ENCODE measurements around the gene APCDD1L. TPM values are rescaled to one million over a fixed set of nuclear protein-coding genes. Genes with fewer than 3 reads are reported as not detected.

Gene APCDD1L
- total RNA-seq, 1 donor from 2014 or later, result not detected

DNA sequence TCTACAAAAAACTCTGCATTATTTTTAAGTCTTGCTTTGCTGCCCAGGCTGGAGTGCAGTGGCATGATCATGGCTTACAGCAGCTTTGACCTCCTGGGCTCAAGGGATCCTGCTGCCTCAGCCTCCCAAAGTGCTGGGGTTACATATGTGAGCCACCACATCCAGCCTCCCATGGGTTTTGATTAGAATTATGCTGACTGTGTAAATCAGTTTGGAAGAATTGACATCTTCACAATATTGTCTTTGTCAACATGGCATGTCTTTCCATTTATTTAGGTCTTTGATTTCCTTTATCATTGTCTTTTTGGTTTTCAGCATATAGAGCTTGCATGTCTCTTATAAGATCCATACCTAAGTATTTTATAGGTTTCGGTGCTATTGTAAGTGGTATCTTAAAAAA is 13.2 kb upstream of the APCDD1L start:
- TF ChIP-seq, protein P1, sequence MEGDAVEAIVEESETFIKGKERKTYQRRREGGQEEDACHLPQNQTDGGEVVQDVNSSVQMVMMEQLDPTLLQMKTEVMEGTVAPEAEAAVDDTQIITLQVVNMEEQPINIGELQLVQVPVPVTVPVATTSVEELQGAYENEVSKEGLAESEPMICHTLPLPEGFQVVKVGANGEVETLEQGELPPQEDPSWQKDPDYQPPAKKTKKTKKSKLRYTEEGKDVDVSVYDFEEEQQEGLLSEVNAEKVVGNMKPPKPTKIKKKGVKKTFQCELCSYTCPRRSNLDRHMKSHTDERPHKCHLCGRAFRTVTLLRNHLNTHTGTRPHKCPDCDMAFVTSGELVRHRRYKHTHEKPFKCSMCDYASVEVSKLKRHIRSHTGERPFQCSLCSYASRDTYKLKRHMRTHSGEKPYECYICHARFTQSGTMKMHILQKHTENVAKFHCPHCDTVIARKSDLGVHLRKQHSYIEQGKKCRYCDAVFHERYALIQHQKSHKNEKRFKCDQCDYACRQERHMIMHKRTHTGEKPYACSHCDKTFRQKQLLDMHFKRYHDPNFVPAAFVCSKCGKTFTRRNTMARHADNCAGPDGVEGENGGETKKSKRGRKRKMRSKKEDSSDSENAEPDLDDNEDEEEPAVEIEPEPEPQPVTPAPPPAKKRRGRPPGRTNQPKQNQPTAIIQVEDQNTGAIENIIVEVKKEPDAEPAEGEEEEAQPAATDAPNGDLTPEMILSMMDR (IDR thresholded peaks at IDR 0.05; ENCODE audit: partially characterized antibody, unreplicated experiment), result no peak
- H3K36me3 Mint-ChIP-seq (ENCODE audit: unreplicated experiment), result peaks cover 22% of the 10 kb centered on the region
- no peaks in the 10 kb centered on the region for H3K4me1 Mint-ChIP-seq (ENCODE audit: low read depth, unreplicated experiment)
- peaks cover 14% of the 10 kb centered on the region for H3K9me3 Mint-ChIP-seq (ENCODE audit: unreplicated experiment)
- no peak overlapping the region for H3K27ac Mint-ChIP-seq (ENCODE audit: unreplicated experiment)
- DNase-seq, result no peak
- H3K4me3 Mint-ChIP-seq (ENCODE audit: unreplicated experiment), result no peak overlapping the region
- H3K27me3 Mint-ChIP-seq (ENCODE audit: unreplicated experiment), result no peaks in the 10 kb centered on the region

DNA sequence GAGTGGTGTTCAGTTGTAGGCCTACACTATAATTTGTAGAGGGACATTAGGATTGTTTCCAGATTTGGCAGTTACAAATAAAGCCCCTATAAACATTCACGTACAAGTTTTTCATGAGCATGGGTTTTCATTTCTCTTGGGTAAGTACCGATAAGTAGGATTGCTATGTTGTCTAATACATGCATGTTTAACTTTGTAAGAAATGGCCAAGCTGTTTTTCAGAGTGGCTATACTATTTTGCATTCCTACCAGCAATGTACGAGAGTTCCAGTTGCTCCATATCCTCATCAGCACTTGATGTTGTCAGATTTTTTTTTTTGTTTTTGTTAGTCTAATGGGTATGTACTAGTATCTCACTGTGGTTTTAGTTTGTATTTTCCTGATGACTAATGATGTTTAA is 11.2 kb upstream of the APCDD1L start:
- peaks cover under 1% of the 10 kb centered on the region for H3K27me3 Mint-ChIP-seq (ENCODE audit: unreplicated experiment)

DNA sequence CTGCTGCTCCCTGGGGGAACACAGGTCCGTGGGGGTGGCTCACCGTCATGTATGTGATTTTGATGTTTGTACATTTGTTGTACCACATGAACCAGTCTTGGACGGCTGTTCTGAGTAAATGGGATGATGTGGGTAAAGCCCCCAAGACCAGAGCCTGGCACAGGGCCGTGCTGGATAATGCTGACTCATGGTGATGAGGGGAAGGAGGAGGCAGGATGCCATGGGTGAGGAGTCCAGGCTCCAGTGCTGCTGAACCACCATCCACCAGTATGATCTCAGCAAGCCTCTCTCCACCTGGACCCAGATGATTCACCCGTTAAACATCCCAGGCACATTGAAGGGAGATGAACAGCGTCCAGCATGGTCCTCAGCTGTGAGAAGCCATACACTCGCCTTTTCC is 9.6 kb upstream of the APCDD1L start:
- H3K27me3 Mint-ChIP-seq (ENCODE audit: unreplicated experiment), result peaks cover 2% of the 10 kb centered on the region
- peaks cover 6% of the 10 kb centered on the region for H3K9me3 Mint-ChIP-seq (ENCODE audit: unreplicated experiment)
- DNase-seq, result no peak

More for the DNA sequence above, 11.2 kb upstream of the APCDD1L start:
- Mint-ChIP-seq H3K27ac (ENCODE audit: unreplicated experiment) (no peak overlapping the region), H3K9me3 (ENCODE audit: unreplicated experiment) (peaks cover 10% of the 10 kb centered on the region), H3K4me3 (ENCODE audit: unreplicated experiment) (no peak overlapping the region), H3K4me1 (ENCODE audit: low read depth, unreplicated experiment) (peaks cover 5% of the 10 kb centered on the region), H3K36me3 (ENCODE audit: unreplicated experiment) (peaks cover 18% of the 10 kb centered on the region)
- no peak for DNase-seq
- TF ChIP-seq, protein P1 (IDR thresholded peaks at IDR 0.05; ENCODE audit: partially characterized antibody, unreplicated experiment), result no peak

DNA sequence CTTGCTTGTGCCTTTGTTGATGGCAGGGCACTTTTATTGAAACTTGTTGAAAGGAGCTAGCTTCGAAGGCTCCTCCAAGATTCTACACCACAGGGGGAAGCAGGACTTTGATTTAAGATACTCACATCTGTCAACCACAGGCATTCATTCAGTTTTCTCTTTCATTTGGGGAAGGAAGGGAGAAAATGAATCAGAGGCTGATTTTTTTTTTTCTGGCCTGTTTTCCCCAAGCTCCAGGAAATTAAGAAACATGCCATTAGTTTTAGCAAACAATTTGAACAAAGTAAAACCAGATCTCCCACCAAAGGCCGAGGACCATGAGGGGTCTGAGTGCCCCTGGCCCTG is 8.7 kb upstream of the APCDD1L start:
- peaks cover 2% of the 10 kb centered on the region for H3K27me3 Mint-ChIP-seq (ENCODE audit: unreplicated experiment)
- no peak overlapping the region for H3K4me3 Mint-ChIP-seq (ENCODE audit: unreplicated experiment)
- H3K4me1 Mint-ChIP-seq (ENCODE audit: low read depth, unreplicated experiment), result peaks cover 5% of the 10 kb centered on the region
- H3K36me3 Mint-ChIP-seq (ENCODE audit: unreplicated experiment), result peaks cover 13% of the 10 kb centered on the region
- DNase-seq, result no peak
- peaks cover 6% of the 10 kb centered on the region for H3K9me3 Mint-ChIP-seq (ENCODE audit: unreplicated experiment)
- no peak overlapping the region for H3K27ac Mint-ChIP-seq (ENCODE audit: unreplicated experiment)
- TF ChIP-seq, protein P1 (IDR thresholded peaks at IDR 0.05; ENCODE audit: partially characterized antibody, unreplicated experiment), result no peak

More for the DNA sequence above, 9.6 kb upstream of the APCDD1L start:
- TF ChIP-seq, protein P1 (IDR thresholded peaks at IDR 0.05; ENCODE audit: partially characterized antibody, unreplicated experiment), result no peak
- H3K4me3 Mint-ChIP-seq (ENCODE audit: unreplicated experiment), result no peak overlapping the region
- no peak overlapping the region for H3K27ac Mint-ChIP-seq (ENCODE audit: unreplicated experiment)
- H3K36me3 Mint-ChIP-seq (ENCODE audit: unreplicated experiment), result peaks cover 13% of the 10 kb centered on the region
- H3K4me1 Mint-ChIP-seq (ENCODE audit: low read depth, unreplicated experiment), result peaks cover 5% of the 10 kb centered on the region

DNA sequence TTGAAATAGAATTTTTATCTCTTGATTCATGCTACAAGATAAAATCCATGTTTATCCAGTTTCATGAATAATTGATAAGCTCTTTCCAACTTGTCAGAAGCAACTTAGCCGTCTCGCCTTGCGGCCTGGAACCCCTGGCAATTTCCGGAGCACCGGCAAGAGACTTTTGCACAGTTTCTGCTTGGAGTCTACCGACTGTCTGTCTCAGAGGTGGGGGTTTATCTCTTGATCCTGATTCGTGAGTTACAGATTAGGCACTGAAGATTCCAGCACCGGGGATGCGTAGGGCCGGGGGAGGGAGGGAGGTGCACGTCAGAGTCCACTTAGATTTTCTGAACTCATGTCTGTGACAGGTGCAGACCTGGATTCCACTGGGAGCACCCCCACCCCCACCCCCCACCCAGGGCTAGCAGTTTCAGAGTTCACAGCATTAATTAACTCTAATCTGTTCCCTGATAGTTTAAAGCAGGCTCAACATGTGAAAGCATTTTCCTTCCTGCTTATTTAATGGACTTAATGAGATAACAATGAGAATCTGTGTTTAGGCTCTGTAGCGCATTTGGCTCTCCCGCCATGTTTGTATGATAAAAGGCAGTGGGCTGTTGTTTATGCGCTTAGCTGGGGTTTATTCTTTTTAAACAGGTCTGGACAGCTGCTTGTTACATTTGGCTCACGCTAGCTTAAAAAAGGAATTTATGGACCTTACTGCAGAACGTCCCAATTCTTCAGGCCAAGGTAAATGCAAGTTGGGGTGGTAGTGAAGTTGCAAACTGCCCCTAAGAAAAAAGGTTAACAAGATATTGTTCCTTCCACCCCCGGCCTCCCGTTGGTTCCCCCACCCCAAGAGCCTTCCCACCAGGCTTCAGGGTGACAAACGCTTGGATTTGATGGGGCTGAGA is 8.1 kb upstream of the APCDD1L start:
- Mint-ChIP-seq H3K27me3 (ENCODE audit: unreplicated experiment) (peaks cover 2% of the 10 kb centered on the region), H3K36me3 (ENCODE audit: unreplicated experiment) (peaks cover 13% of the 10 kb centered on the region), H3K4me1 (ENCODE audit: low read depth, unreplicated experiment) (peaks cover 5% of the 10 kb centered on the region), H3K27ac (ENCODE audit: unreplicated experiment) (no peak overlapping the region), H3K9me3 (ENCODE audit: unreplicated experiment) (peaks cover 6% of the 10 kb centered on the region), H3K4me3 (ENCODE audit: unreplicated experiment) (no peak overlapping the region)
- DNase-seq, result no peak
- TF ChIP-seq, protein P1 (IDR thresholded peaks at IDR 0.05; ENCODE audit: partially characterized antibody, unreplicated experiment), result no peak
